Gastroesophageal sphincter (tissue), 4 donors: ENCODE results near the gene TOB2. TPM values are rescaled to one million over a fixed set of nuclear protein-coding genes. Genes with fewer than 3 reads are reported as not detected.

ENCODE experiments used
- ATAC-seq: fragments of 150-250 bp; one replicate; pipeline ENCODE4 v1.9.1; 2016; ENCODE audit warnings: mild to moderate bottlenecking, moderate library complexity
- H3K27ac ChIP-seq, 4 donors: fragments of 200-600 bp; sonication (generic) in 3 of 4; 1 replicate in 3 of 4; 2 replicates in 1 of 4; pipeline ENCODE4 v1.5.1; 2016 to 2019
- H3K27me3 ChIP-seq: fragments of 200-600 bp; sonication (generic); one replicate; pipeline ENCODE4 v1.5.1; 2019
- H3K36me3 ChIP-seq, 2 donors: fragments of 200-600 bp; sonication (generic); one replicate each; pipeline ENCODE4 v1.5.1; 2019; ENCODE audit warnings: control low read depth in 1 of 2
- H3K4me1 ChIP-seq, 3 donors: fragments of 200-600 bp; sonication (generic); 1 replicate in 2 of 3; 2 replicates in 1 of 3; pipeline ENCODE4 v1.5.1; 2016 to 2019; ENCODE audit warnings: control low read depth in 2 of 3
- H3K4me3 ChIP-seq, 2 donors: fragments of 200-600 bp; sonication (generic); one replicate each; pipeline ENCODE4 v1.5.1; 2019; ENCODE audit warnings: mild to moderate bottlenecking in 1 of 2, moderate library complexity in 1 of 2
- H3K9me3 ChIP-seq, 3 donors: fragments of 200-600 bp; sonication (generic); one replicate each; pipeline ENCODE4 v1.5.1; 2017 to 2019; ENCODE audit warnings: control low read depth in 2 of 3
- CTCF ChIP-seq, 4 experiments: fragments of 200-600 bp in 2 of 4; fragments of 450-650 bp in 2 of 4; sonication (generic) in 1 of 4; IDR thresholded peaks; one replicate each; pipeline ENCODE4 v1.5.1; 2017 to 2019; ENCODE audit warnings: antibody characterized with exemption in 4 of 4, mild to moderate bottlenecking in 2 of 4, moderate library complexity in 2 of 4
- EP300 ChIP-seq: sonication (generic); formaldehyde crosslinking; IDR thresholded peaks from one replicate; pipeline ENCODE4 v1.6.1; 2017; ENCODE audit warnings: antibody characterized with exemption, mild to moderate bottlenecking
- POLR2A ChIP-seq, 2 donors: fragments of 450-650 bp; IDR thresholded peaks; one replicate each; pipeline ENCODE4 v1.6.1; 2017; ENCODE audit warnings: antibody characterized with exemption in 2 of 2, mild to moderate bottlenecking in 2 of 2, moderate library complexity in 1 of 2
- POLR2AphosphoS5 ChIP-seq: sonication (generic); formaldehyde crosslinking; IDR thresholded peaks from one replicate; pipeline ENCODE4 v1.6.1; 2017; ENCODE audit warnings: antibody characterized with exemption
- WGBS, 2 donors: methylation state at CpG; one replicate each; pipeline ENCODE4 v1.1.5; 2018; ENCODE audit warnings: low coverage in 1 of 2; 5-methylcytosine and 5-hydroxymethylcytosine counted together
- total RNA-seq, 4 donors: library from RNA; depleted of rRNA; stranded (reverse); fragments of >200 nt; gene quantifications; one replicate each; pipeline ENCODE4 v1.1.0, GENCODE V29; 2016

Gene TOB2
- total RNA-seq, 4 donors from 2014 or later = 59.3 to 163 (median 84.1) TPM

- peak; percentile 88 for ATAC-seq
- Histone ChIP-seq H3K36me3 (no peaks in the 10 kb centered on the region), H3K27ac (peak overlapping the region; percentile 66 to 88 (median 86)), H3K9me3 (no peaks in the 10 kb centered on the region), H3K4me1 (peaks cover 17 to 100% (median 49%) of the 10 kb centered on the region in 3 donors), H3K27me3 (no peaks in the 10 kb centered on the region), H3K4me3 (no peak overlapping the region)
- 34 to 37% methylated on average over 6 to 8 of the region's 8 CpGs for WGBS, 2 donors
- TF ChIP-seq POLR2A (IDR thresholded peaks at IDR 0.05) (no peak), POLR2AphosphoS5 (peak; percentile 84)
Measured at GRCh38 chr22:41487037-41487935, 40.7 kb upstream of the TOB2 start.

GRCh38 chr22:41485033-41485432, 38.4 kb upstream of the TOB2 start:
- Histone ChIP-seq H3K36me3 (no peaks in the 10 kb centered on the region), H3K9me3 (no peaks in the 10 kb centered on the region), H3K27me3 (no peaks in the 10 kb centered on the region), H3K4me3 (no peak overlapping the region), H3K4me1 (peaks cover 17 to 100% (median 56%) of the 10 kb centered on the region in 3 donors), H3K27ac (peak overlapping the region; percentile 27 to 88 (median 80))
- ATAC-seq = no peak
- no peak for TF ChIP-seq POLR2A (IDR thresholded peaks at IDR 0.05)
- no peak for TF ChIP-seq EP300
- TF ChIP-seq POLR2AphosphoS5 = no peak
- TF ChIP-seq CTCF (IDR thresholded peaks at IDR 0.05) = no peak
- 59 to 72% methylated on average over 5 of the region's 7 CpGs for WGBS, 2 donors

- ATAC-seq = no peak
- peak overlapping the region; percentile 80 to 89 (median 86) for H3K27ac ChIP-seq
- H3K4me1 ChIP-seq = peaks cover 18 to 100% (median 56%) of the 10 kb centered on the region in 3 donors
Measured at GRCh38 chr22:41482319-41482935, 35.8 kb upstream of the TOB2 start.

GRCh38 chr22:41481925-41482318, 35.3 kb upstream of the TOB2 start:
- Histone ChIP-seq H3K4me3 (no peak overlapping the region), H3K27me3 (no peaks in the 10 kb centered on the region), H3K4me1 (peaks cover 18 to 97% (median 56%) of the 10 kb centered on the region in 3 donors), H3K36me3 (peaks cover 0 to 9% of the 10 kb centered on the region in 2 donors), H3K9me3 (no peaks in the 10 kb centered on the region), H3K27ac (peak overlapping the region; percentile 80 to 89 (median 86))
- TF ChIP-seq POLR2A (IDR thresholded peaks at IDR 0.05) (no peak), POLR2AphosphoS5 (no peak), CTCF (IDR thresholded peaks at IDR 0.05) (no peak)
- no peak for ATAC-seq
- WGBS, 2 donors = 50% methylated on average over 1 of the region's 5 CpGs; no CpG with 5 or more reads in 1 of the 2 donors

More at GRCh38 chr22:41482319-41482935, 35.8 kb upstream of the TOB2 start:
- no peaks in the 10 kb centered on the region for H3K27me3 ChIP-seq
- H3K9me3 ChIP-seq = no peaks in the 10 kb centered on the region
- WGBS, 2 donors = 29% methylated on average over 1 of the region's 2 CpGs; no CpG with 5 or more reads in 1 of the 2 donors
- peaks cover 0 to 7% of the 10 kb centered on the region in 2 donors for H3K36me3 ChIP-seq
- no peak overlapping the region for H3K4me3 ChIP-seq
- TF ChIP-seq POLR2A (IDR thresholded peaks at IDR 0.05) (no peak), EP300 (no peak), CTCF (IDR thresholded peaks at IDR 0.05) (no peak), POLR2AphosphoS5 (no peak)

GRCh38 chr22:41481131-41481830, 34.7 kb upstream of the TOB2 start:
- H3K9me3 ChIP-seq = no peaks in the 10 kb centered on the region
- no peaks in the 10 kb centered on the region for H3K27me3 ChIP-seq
- TF ChIP-seq POLR2AphosphoS5 = peak; percentile 16
- TF ChIP-seq POLR2A (IDR thresholded peaks at IDR 0.05) = no peak
- TF ChIP-seq CTCF (IDR thresholded peaks at IDR 0.05) = no peak
- no peak for TF ChIP-seq EP300
- peak overlapping the region; percentile 80 to 89 (median 86) for H3K27ac ChIP-seq
- 45 to 70% methylated on average over 3 to 10 of the region's 15 CpGs for WGBS, 2 donors
- H3K4me3 ChIP-seq = no peak overlapping the region
- ATAC-seq = no peak
- H3K4me1 ChIP-seq = peaks cover 18 to 97% (median 56%) of the 10 kb centered on the region in 3 donors
- peaks cover 0 to 9% of the 10 kb centered on the region in 2 donors for H3K36me3 ChIP-seq
